Endothelial cell of umbilical vein (primary cell): ENCODE results near the gene MTX1. TPM values are rescaled to one million over a fixed set of nuclear protein-coding genes. Genes with fewer than 3 reads are reported as not detected.
"Not testable (repeated sequence)": the region's sequence is repeated elsewhere in the genome, so short reads cannot be mapped to it uniquely, and the experiment has no call there.

Source experiments
- BruUV-seq: library from RNA; stranded (reverse); fragments of 400-500 nt; replicated peaks from 2 replicates; lab custom pipeline; 2021; lab: Mats Ljungman, UMichigan
- CTCF ChIA-PET: fragments of 300-600, 350-600 bp; sonication (Branson Sonifier 250); formaldehyde crosslinking; loops from one replicate; lab custom pipeline; 2021; ENCODE audit warnings: antibody characterized with exemption, inconsistent platforms; lab: Charles Lee
- POLR2A ChIA-PET: fragments of 300-600, 350-600 bp; sonication (Branson Sonifier 250); formaldehyde crosslinking; loops from one replicate; lab custom pipeline; 2021; ENCODE audit warnings: antibody characterized with exemption, inconsistent platforms; lab: Charles Lee
- DNase-seq: peaks from one replicate; pipeline ENCODE4 v3.0.0-alpha.2; 2011; ENCODE audit warnings: low read depth, low spot score
- FAIRE-seq: peaks from 2 replicates; lab custom pipeline; 2011; peaks lifted over from hg19 to GRCh38; lab: Jason Lieb, UNC
- H2AFZ ChIP-seq: 2 replicates; pipeline ENCODE4 v1.6.0; 2012; ENCODE audit warnings: low read depth, low read length, control low read depth, inconsistent platforms
- H3K27ac ChIP-seq: 2 replicates; pipeline ENCODE4 v1.5.1; 2011; ENCODE audit warnings: low read depth, mild to moderate bottlenecking, control low read depth, low read length, moderate library complexity; ENCODE audit not compliant: insufficient read depth
- H3K27me3 ChIP-seq, 2 experiments: 2 replicates each; pipeline versions ENCODE4 v1.6.0 to v1.6.1; 2011; ENCODE audit warnings: low read length in 2 of 2, mixed read lengths in 1 of 2; ENCODE audit not compliant: control insufficient read depth in 2 of 2, insufficient read depth in 2 of 2
- H3K36me3 ChIP-seq, 2 experiments: 2 replicates in 1 of 2; 3 replicates in 1 of 2; pipeline ENCODE4 v1.5.1; 2011; ENCODE audit warnings: low read length in 2 of 2, mild to moderate bottlenecking in 1 of 2, moderate library complexity in 1 of 2; ENCODE audit not compliant: control insufficient read depth in 2 of 2, insufficient read depth in 2 of 2; ENCODE audit errors: extremely low read depth in 1 of 2
- H3K4me1 ChIP-seq: 3 replicates; pipeline ENCODE4 v1.5.1; 2011; ENCODE audit warnings: mild to moderate bottlenecking, low read length; ENCODE audit not compliant: control insufficient read depth, insufficient read depth; ENCODE audit errors: extremely low read depth
- H3K4me2 ChIP-seq: 2 replicates; pipeline ENCODE4 v1.6.1; 2011; ENCODE audit warnings: low read length, control low read depth, mixed read lengths; ENCODE audit not compliant: insufficient read depth
- H3K4me3 ChIP-seq, 3 experiments: fragments of 200-600 bp in 1 of 3; sonication (generic), shearing (Covaris generic) in 1 of 3; replicated peaks in 1 of 3; 2 replicates each; pipeline ENCODE4 v1.5.1; 2011 to 2016; ENCODE audit warnings: control low read depth in 3 of 3, low read length in 3 of 3, mild to moderate bottlenecking in 2 of 3, inconsistent platforms in 1 of 3, low read depth in 1 of 3, moderate library complexity in 1 of 3; ENCODE audit not compliant: insufficient read depth in 1 of 3
- H3K79me2 ChIP-seq: 2 replicates; pipeline ENCODE4 v1.6.0; 2012; ENCODE audit warnings: low read length, inconsistent platforms; ENCODE audit not compliant: control insufficient read depth, insufficient read depth
- H3K9ac ChIP-seq: replicated peaks from 2 replicates; pipeline ENCODE3; 2011; ENCODE audit warnings: low read length, control low read depth; ENCODE audit not compliant: insufficient read depth; ENCODE audit errors: extremely low read depth
- H3K9me1 ChIP-seq: replicated peaks from 3 replicates; pipeline ENCODE4 v1.6.0; 2011; ENCODE audit warnings: mild to moderate bottlenecking, low read length; ENCODE audit not compliant: control insufficient read depth, insufficient read depth; ENCODE audit errors: extremely low read depth
- H3K9me3 ChIP-seq: replicated peaks from 2 replicates; pipeline ENCODE4 v1.5.1; 2012; ENCODE audit warnings: low read length, inconsistent platforms; ENCODE audit not compliant: control insufficient read depth, insufficient read depth
- H4K20me1 ChIP-seq: replicated peaks from 2 replicates; pipeline ENCODE3; 2011; ENCODE audit warnings: mild to moderate bottlenecking, low read length; ENCODE audit not compliant: control insufficient read depth, insufficient read depth; ENCODE audit errors: extremely low read depth
- EZH2 ChIP-seq: IDR thresholded peaks from 2 replicates; pipeline ENCODE4 v1.6.1; 2012; ENCODE audit warnings: borderline replicate concordance, low read depth, mild to moderate bottlenecking, moderate library complexity, low read length, inconsistent platforms; ENCODE audit not compliant: severe bottlenecking
- FOS ChIP-seq: IDR thresholded peaks from 2 replicates; pipeline ENCODE4 v1.6.1; 2011; ENCODE audit warnings: mild to moderate bottlenecking, low read length, moderate library complexity, borderline replicate concordance; ENCODE audit not compliant: insufficient read depth
- GATA2 ChIP-seq: IDR thresholded peaks from 2 replicates; pipeline ENCODE4 v1.7.0; 2011; ENCODE audit warnings: low read depth, mild to moderate bottlenecking, moderate library complexity, mixed read lengths, low read length; ENCODE audit not compliant: insufficient read length, insufficient read depth
- JUN ChIP-seq: IDR thresholded peaks from 2 replicates; pipeline ENCODE4 v1.6.1; 2011; ENCODE audit warnings: borderline replicate concordance, low read depth; ENCODE audit not compliant: insufficient read length, insufficient read depth
- POLR2A ChIP-seq: IDR thresholded peaks from 2 replicates; pipeline ENCODE4 v1.6.1; 2012; ENCODE audit warnings: low read depth, mild to moderate bottlenecking, control low read depth, low read length
- POLR2AphosphoS5 ChIP-seq: IDR thresholded peaks from 2 replicates; pipeline ENCODE4 v1.6.1; 2012; ENCODE audit warnings: low read depth, mild to moderate bottlenecking, control low read depth, low read length, moderate library complexity; ENCODE audit not compliant: insufficient read depth
- dilution Hi-C: fragments of 300-500 bp; cut with MboI; formaldehyde crosslinking; loops from one replicate; pipeline ENCODE4 v1.15.0; 2019; ENCODE audit warnings: low sequenced_read_pairs; ENCODE audit not compliant: extremely low pct_ligation_motif_present
- intact Hi-C: fragments of 100-400 bp; cut with micrococcal nuclease; formaldehyde crosslinking; loops from one replicate; pipeline ENCODE4 v1.10.0; 2022
- polyA plus RNA-seq, 4 experiments: library from polyadenylated mRNA; depleted of rRNA in 3 of 4; stranded (reverse) in 3 of 4; unstranded in 1 of 4; fragments of >200 nt; gene quantifications; 2 replicates each; pipeline versions ENCODE4 v1.2.1 to v1.2.3, GENCODE V29; 2011 to 2012; ENCODE audit warnings: missing spikeins in 1 of 4
- total RNA-seq: library from RNA; stranded (reverse); gene quantifications from 2 replicates; pipeline ENCODE4 v1.2.3, GENCODE V29; 2021
- TF ChIP-seq, protein P1 (sequence below): IDR thresholded peaks from 2 replicates; pipeline ENCODE4 v1.6.1; 2011; ENCODE audit not compliant: insufficient read depth, insufficient read length

Gene MTX1
- total and polyA plus RNA-seq, 2 donors (not counting 3 experiments of a cell fraction or from before 2014, with no cell fraction given), result 53.0 to 109 TPM

DNA sequence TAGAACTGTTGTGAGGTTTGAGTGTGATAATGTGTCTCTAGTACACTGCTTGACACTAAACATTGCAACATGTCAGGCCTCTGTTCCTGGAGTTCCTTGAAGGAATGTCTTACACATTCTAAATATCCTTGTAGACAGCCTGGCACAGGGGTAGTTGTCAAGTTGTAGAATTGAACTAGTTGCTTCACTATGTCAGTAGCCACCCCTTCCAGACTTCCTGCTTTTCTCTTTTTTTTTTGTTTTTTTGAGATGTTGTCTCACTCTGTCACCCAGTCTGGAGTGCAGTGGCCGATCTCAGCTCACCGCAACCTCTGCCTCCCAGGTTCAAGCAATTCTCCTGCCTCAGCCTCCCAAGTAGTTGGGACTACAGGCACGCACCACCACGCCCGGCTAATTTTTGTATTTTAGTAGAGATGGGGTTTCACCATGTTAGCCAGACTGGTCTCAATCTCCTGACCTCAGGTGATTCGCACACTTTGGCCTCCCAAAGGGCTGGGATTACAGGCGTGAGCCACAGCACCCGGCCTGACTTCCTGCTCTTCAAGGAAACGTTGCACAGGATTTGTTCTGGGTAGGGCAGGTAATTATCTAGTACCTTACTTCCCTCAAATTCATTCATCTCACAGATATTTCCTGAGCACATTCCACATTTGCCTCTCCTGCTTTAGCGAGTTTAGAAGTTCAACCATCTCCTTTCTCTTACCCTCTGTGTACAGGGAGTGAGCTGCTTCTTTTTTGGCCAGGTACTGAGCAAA, 11.9 kb downstream of the MTX1 start:
- peaks cover 12% of the 10 kb centered on the region for H3K4me1 ChIP-seq
- POLR2A ChIA-PET, BruUV-seq, H3K79me2 ChIP-seq, H3K27ac ChIP-seq, H3K4me3 ChIP-seq, intact Hi-C loops, H2AFZ ChIP-seq, H3K4me2 ChIP-seq, H3K9ac ChIP-seq, H3K27me3 ChIP-seq, H3K9me3 ChIP-seq, DNase-seq, dilution Hi-C loops, H3K36me3 ChIP-seq, H4K20me1 ChIP-seq, H3K9me1 ChIP-seq: not testable (repeated sequence)
- FAIRE-seq, result peak; percentile 44
- CTCF ChIA-PET, result interaction anchor here (1.7 kb wide), 2 partner anchors 13 to 47 kb away, joined by 3 to 9 read pairs; partner anchors contain the start of gene KRTCAP2

- H3K36me3 ChIP-seq, result no peaks in the 10 kb centered on the region
- H3K4me2 ChIP-seq, result no peak overlapping the region
- no peaks in the 10 kb centered on the region for H4K20me1 ChIP-seq
- BruUV-seq, result no TSS peak
- dilution Hi-C loops (no loop called here), intact Hi-C loops (no loop called here)
- peaks cover 8% of the 10 kb centered on the region for H3K79me2 ChIP-seq
- POLR2A ChIA-PET, result no interaction called here
- no peaks in the 10 kb centered on the region for H3K9me1 ChIP-seq
- H3K4me3 ChIP-seq, result no peak overlapping the region
- no peak for DNase-seq
- peaks cover 27% of the 10 kb centered on the region for H3K4me1 ChIP-seq
- no peak overlapping the region for H3K9ac ChIP-seq
- no peak overlapping the region for H3K27ac ChIP-seq
- CTCF ChIA-PET, result interaction anchor here (1.0 kb wide), 1 partner anchor 426 kb away, joined by 3 read pairs; no protein-coding TSS in a partner anchor
- no peak overlapping the region for H2AFZ ChIP-seq
- TF ChIP-seq GATA2 (no peak), EZH2 (no peak), POLR2AphosphoS5 (no peak), JUN (no peak), FOS (no peak), POLR2A (no peak)
- TF ChIP-seq, protein P1, sequence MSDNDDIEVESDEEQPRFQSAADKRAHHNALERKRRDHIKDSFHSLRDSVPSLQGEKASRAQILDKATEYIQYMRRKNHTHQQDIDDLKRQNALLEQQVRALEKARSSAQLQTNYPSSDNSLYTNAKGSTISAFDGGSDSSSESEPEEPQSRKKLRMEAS, result no peak
- FAIRE-seq, result no peak
- H3K9me3 ChIP-seq, result no peaks in the 10 kb centered on the region
- H3K27me3 ChIP-seq, result no peaks in the 10 kb centered on the region
Observed at GRCh38 chr1:155223047-155223446, 14.6 kb downstream of the MTX1 start.

DNA sequence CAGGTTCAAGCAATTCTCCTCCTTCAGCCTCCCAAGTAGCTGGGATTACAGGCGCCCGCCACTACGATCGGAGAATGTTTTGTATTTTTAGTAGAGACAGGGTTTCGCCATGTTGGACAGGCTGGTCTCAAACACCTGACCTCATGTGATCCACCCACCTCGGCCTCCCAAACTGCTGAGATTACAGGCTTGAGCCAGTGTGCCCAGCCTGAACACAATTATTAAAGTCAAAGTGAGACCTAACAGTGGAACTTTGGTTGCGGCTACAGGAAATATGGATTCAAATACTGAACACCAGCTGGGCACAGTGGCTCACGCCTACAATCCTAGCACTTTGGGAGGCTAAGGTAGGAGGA, 16.9 kb downstream of the MTX1 start:
- POLR2A ChIA-PET, result interaction anchor here (1.9 kb wide), 1 partner anchor 16 kb away, joined by 5 read pairs; no protein-coding TSS in a partner anchor
- H3K79me2 ChIP-seq, result not testable (repeated sequence)
- intact Hi-C loops, result loop anchor here (5.0 kb wide), 1 partner anchor 33 kb away; no protein-coding TSS in a partner anchor

More for the DNA sequence above, 16.9 kb downstream of the MTX1 start:
- H4K20me1 ChIP-seq, H3K27me3 ChIP-seq, H3K36me3 ChIP-seq, BruUV-seq, H3K9ac ChIP-seq, H3K9me3 ChIP-seq, dilution Hi-C loops, DNase-seq, H2AFZ ChIP-seq, FAIRE-seq, H3K9me1 ChIP-seq, H3K4me3 ChIP-seq: not testable (repeated sequence)
- Histone ChIP-seq H3K4me2 (peak overlapping the region; percentile 16), H3K4me1 (peaks cover 28% of the 10 kb centered on the region), H3K27ac (peak overlapping the region; percentile 35)
- CTCF ChIA-PET, result interaction anchor here (1.2 to 2.8 kb wide), 8 partner anchors 14 to 134 kb away, joined by 3 to 55 read pairs (median 4); partner anchors contain the start of genes MTX1 and THBS3
